Raji (cell line): Measurements from ENCODE around the gene ZKSCAN3.

Experiments used
- POLR2A ChIP-seq: IDR thresholded peaks from 2 replicates; pipeline ENCODE4 v1.6.1; 2011; ENCODE audit warnings: low read depth, low read length, control low read depth; ENCODE audit not compliant: insufficient read depth

ZKSCAN3 gene

GRCh38 chr6:28393912-28394662 lies 44.3 kb downstream of the ZKSCAN3 start:
- TF ChIP-seq POLR2A, result no peak

DNA sequence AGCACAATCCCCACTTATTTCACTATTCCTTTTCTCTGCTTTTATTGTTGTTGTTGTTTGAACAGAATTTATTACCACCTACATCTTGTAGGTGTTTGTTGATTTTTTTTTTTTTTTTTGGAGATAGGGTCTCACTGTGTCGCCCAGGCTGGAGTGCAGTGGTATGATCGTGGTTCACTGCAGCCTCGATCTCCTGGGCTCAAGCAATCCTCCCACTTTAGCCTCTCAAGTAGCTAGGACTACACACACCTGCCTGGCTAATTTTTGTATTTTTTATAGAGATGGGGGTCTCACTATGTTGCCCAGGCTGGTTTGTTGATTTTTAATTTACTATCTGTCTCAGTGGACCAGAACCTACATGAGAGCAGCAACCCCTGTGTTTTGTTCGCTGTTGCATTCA lies 46.2 kb downstream of the ZKSCAN3 start:
- no peak for TF ChIP-seq POLR2A

- no peak; the same call in 1 of the 2 replicates for TF ChIP-seq POLR2A
Measured at GRCh38 chr6:28399350-28400121, 49.8 kb downstream of the ZKSCAN3 start, which contains the start of gene ZSCAN12. Gene ZSCAN12 (minus strand): TSS chr6:28399747. CDS start chr6:28398405, 1,342 bp downstream.

DNA sequence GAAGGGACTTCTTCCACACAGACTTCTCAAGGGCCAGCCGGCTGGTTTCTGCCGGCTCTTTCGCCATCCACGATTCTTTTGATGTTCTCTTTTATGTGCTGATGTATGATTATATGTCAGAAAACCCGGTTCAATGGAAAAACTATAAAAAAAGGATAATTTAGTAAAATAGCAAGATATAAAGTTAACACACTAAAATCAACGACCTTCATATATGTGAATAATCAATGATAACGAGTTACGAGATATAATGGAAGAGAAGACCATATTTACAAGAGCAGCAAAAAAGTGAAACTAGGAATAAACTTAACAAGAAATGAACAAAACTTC lies 50.3 kb downstream of the ZKSCAN3 start:
- TF ChIP-seq POLR2A, result no peak

DNA sequence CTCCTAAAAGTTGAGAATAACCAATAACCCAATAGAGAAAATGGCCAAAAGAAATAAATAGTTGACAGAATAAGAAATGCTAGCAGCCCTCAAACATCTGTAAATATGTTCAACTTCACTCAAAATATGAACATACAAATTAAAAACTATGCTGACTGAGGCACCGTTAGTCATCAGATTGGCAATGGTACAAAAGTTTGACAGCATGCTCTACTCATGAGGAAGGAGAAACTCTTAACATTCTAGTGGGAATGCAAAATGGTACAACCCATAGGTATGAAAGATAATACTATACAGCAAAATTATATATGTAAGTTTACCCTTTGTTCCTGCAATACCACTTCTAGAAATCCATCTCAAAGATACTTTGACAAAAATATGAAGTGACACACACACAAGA lies 51.4 kb downstream of the ZKSCAN3 start:
- TF ChIP-seq POLR2A, result no peak

- no peak for TF ChIP-seq POLR2A
Measured at GRCh38 chr6:28402197-28402596, 52.5 kb downstream of the ZKSCAN3 start.

DNA sequence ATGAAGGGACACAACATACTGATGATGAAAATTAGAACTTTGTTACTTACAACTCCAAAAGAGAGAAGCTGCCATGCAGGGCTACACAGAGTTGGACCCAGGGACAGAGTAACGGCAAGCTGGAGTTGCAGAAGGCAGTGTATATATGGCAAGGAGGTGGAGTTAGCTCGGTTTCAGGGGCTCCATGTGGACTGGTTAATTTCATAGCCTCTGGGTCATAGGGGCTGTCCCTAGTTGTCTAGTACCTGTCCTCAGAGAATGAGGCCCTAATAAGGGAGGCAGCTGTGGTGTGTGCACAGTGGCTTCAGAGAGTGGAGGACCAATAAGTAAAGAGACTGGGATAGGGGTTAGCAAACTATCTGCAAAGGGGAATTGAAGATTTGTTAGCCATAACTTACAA lies 57.7 kb downstream of the ZKSCAN3 start:
- no peak for TF ChIP-seq POLR2A

DNA sequence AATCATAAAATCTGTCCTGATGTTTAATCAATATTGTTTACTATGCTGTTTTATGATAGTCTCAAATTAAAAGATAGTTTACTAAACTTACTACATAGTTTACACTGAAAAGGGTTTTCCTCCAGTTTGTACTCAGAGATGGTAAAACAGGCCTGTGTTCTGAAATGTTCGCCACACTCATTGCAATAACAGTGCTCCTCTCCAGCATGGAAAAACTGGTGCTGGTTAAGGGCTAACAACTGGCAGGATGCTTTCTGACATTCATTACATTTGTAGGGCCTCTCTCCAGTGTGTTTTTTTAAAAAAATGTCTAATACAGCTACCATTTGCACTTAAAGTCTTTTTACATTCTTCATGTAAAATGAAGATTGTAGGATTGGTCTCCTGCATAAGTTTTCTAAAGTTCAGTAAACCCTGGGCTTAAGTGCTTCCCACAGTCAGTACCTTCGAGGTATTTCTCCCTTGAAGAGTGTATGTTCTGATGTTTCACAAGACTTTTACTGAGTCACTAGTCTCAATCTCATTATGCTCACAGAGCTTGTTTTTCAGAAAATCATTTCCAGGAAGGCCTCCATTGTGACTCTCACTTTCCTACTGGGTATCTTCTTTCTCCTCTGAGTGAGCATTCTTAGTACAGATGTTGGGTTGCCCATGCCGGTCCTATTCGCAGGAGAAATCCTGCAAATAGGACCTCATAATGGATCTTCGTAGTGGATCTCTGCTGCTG lies 58.5 kb downstream of the ZKSCAN3 start:
- no peak for TF ChIP-seq POLR2A

DNA sequence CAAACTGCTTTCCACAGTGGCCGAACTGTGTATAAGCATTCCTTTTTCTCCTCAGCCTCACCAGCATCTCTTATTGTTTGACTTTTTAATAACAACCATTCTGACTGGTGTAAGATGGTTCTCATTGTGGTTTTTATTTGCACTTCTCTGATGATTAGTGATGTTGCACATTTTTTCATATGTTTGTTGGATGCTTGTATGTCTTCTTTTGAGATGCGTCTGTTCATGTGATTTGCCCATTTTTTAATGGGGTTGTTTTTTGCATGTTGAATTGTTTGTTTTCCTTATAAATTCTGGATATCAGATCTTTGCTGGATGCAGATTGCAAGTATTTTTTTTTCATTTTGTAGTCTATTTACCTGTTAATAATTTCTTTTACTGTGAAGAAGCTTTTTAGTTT lies 61.0 kb downstream of the ZKSCAN3 start:
- TF ChIP-seq POLR2A, result no peak

- TF ChIP-seq POLR2A, result no peak
Measured at GRCh38 chr6:28413681-28414080, 63.9 kb downstream of the ZKSCAN3 start.
